A673 (cell line): Measurements from ENCODE around the gene LDB2. TPM values are rescaled to one million over a fixed set of nuclear protein-coding genes. Genes with fewer than 3 reads are reported as not detected.

Experiments used
- BruUV-seq: library from RNA; stranded (reverse); fragments of 400-500 nt; replicated peaks from 2 replicates; lab custom pipeline; 2021; lab: Mats Ljungman, UMichigan
- CTCF ChIA-PET: fragments of 300-600 bp; sonication (Branson Sonifier 250); formaldehyde crosslinking; loops from one replicate; lab custom pipeline; 2022; ENCODE audit warnings: antibody characterized with exemption; lab: Charles Lee
- POLR2A ChIA-PET: fragments of 300-600 bp; sonication (Branson Sonifier 250); formaldehyde crosslinking; loops from one replicate; lab custom pipeline; 2022; ENCODE audit warnings: antibody characterized with exemption; ENCODE audit not compliant: low non-redundant PET; lab: Charles Lee
- DNase-seq: peaks from one replicate; pipeline ENCODE4 v3.0.0-alpha.2; 2015; ENCODE audit warnings: low spot score
- H3K27ac ChIP-seq: fragments of 200-600 bp; sonication (generic); 2 replicates; pipeline ENCODE4 v1.5.1; 2016; ENCODE audit warnings: mixed run types, low read depth, mild to moderate bottlenecking, mixed read lengths, antibody characterized with exemption, low read length; ENCODE audit not compliant: poor library complexity, severe bottlenecking
- H3K27me3 ChIP-seq: fragments of 200-600 bp; sonication (generic); replicated peaks from 2 replicates; pipeline ENCODE4 v1.6.1; 2017; ENCODE audit warnings: mixed run types, low read depth, mild to moderate bottlenecking, mixed read lengths, antibody characterized with exemption, low read length; ENCODE audit not compliant: insufficient read depth, poor library complexity
- H3K36me3 ChIP-seq: fragments of 200-600 bp; sonication (generic); 2 replicates; pipeline ENCODE4 v1.6.1; 2016; ENCODE audit warnings: mixed run types, mild to moderate bottlenecking, mixed read lengths, antibody characterized with exemption, low read length; ENCODE audit not compliant: insufficient read depth, poor library complexity, severe bottlenecking
- H3K4me1 ChIP-seq: fragments of 200-600 bp; sonication (generic); 2 replicates; pipeline ENCODE4 v1.6.1; 2017; ENCODE audit warnings: mixed run types, mild to moderate bottlenecking, mixed read lengths, antibody characterized with exemption, low read length; ENCODE audit not compliant: insufficient read depth, poor library complexity, severe bottlenecking
- H3K4me3 ChIP-seq: fragments of 200-600 bp; sonication (generic); 2 replicates; pipeline ENCODE4 v1.5.1; 2016; ENCODE audit warnings: low read depth, mixed run types, mild to moderate bottlenecking, mixed read lengths, low read length; ENCODE audit not compliant: poor library complexity, severe bottlenecking
- H3K9me3 ChIP-seq: fragments of 200-600 bp; sonication (generic); 2 replicates; pipeline ENCODE4 v1.6.1; 2016; ENCODE audit warnings: mixed run types, low read depth, mild to moderate bottlenecking, mixed read lengths, antibody characterized with exemption, low read length; ENCODE audit not compliant: poor library complexity, severe bottlenecking
- CTCF ChIP-seq: fragments of 300-800, 200-600 bp; sonication (generic); conservative IDR thresholded peaks from 2 replicates; pipeline ENCODE4 v1.5.1; 2017; ENCODE audit warnings: low read depth, mild to moderate bottlenecking, antibody characterized with exemption, low read length, moderate library complexity, mixed read lengths
- EZH2 ChIP-seq: fragments of 200-600 bp; sonication (generic); IDR thresholded peaks from 2 replicates; pipeline ENCODE4 v1.6.1; 2017; ENCODE audit warnings: borderline replicate concordance, low read depth, mild to moderate bottlenecking, mixed read lengths, antibody characterized with exemption, low read length; ENCODE audit not compliant: poor library complexity, severe bottlenecking
- intact Hi-C: fragments of 100-400 bp; cut with micrococcal nuclease; formaldehyde crosslinking; loops from one replicate; pipeline ENCODE4 v1.10.0; 2022; ENCODE audit not compliant: unreplicated experiment
- total RNA-seq: library from RNA; stranded (reverse); gene quantifications from 2 replicates; pipeline ENCODE4 v1.2.3, GENCODE V29; 2021

The LDB2 gene
- total RNA-seq, 1 experiment from 2014 or later: 47.4 TPM

GRCh38 chr4:16655111-16655510 lies 243.3 kb downstream of the LDB2 start:
- no peak for TF ChIP-seq CTCF
- no peak for TF ChIP-seq EZH2
- Histone ChIP-seq H3K36me3 (no peaks in the 10 kb centered on the region), H3K4me3 (no peak overlapping the region), H3K27me3 (no peaks in the 10 kb centered on the region), H3K27ac (no peak overlapping the region), H3K9me3 (no peaks in the 10 kb centered on the region), H3K4me1 (peaks cover 32% of the 10 kb centered on the region)
- no TSS peak for BruUV-seq
- intact Hi-C loops: no loop called here
- CTCF ChIA-PET: no interaction called here
- POLR2A ChIA-PET: no interaction called here
- DNase-seq: no peak

DNA sequence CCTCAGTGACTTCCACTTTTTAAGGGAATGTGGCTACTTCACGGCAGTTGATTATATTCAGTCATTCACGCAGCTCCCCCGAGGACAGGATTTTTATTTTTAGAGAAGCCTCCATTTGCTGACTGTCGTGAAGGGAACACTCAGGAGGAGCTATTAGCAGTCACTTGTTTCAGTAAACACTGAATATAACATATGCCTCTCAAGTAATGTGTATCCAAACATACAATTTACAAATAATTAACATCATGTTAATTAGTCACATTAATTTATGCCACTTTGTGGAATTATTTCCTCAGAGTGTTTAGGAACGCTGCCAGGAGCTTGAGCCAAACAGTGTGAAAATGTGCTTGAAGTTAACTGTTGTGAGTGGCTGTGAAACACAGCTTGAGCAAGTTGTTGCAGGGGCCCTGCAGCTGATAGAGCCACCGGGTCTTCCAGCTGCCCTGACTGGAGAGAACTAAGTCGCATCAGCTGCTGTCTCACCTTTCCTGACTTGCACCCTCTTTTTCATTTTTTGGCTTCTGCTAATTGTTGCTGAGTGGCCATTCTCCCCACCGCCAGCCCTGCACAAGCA lies 245.6 kb downstream of the LDB2 start:
- Histone ChIP-seq H3K27me3 (no peaks in the 10 kb centered on the region), H3K27ac (no peak overlapping the region), H3K36me3 (no peaks in the 10 kb centered on the region), H3K4me3 (no peak overlapping the region), H3K9me3 (no peaks in the 10 kb centered on the region), H3K4me1 (peaks cover 22% of the 10 kb centered on the region)
- DNase-seq: no peak
- CTCF ChIA-PET: no interaction called here
- no TSS peak for BruUV-seq
- intact Hi-C loops: no loop called here
- no peak for TF ChIP-seq EZH2
- no peak for TF ChIP-seq CTCF
- POLR2A ChIA-PET: interaction anchor here (0.6 kb wide), 1 partner anchor 216 kb away, joined by 3 read pairs; no protein-coding TSS in a partner anchor

- BruUV-seq: no TSS peak
These were observed 252.0 kb downstream of the LDB2 start for GRCh38 chr4:16646459-16646858.

More at GRCh38 chr4:16646459-16646858, 252.0 kb downstream of the LDB2 start:
- Histone ChIP-seq H3K27me3 (no peaks in the 10 kb centered on the region), H3K9me3 (no peaks in the 10 kb centered on the region), H3K4me3 (no peak overlapping the region), H3K4me1 (peaks cover 24% of the 10 kb centered on the region), H3K36me3 (no peaks in the 10 kb centered on the region), H3K27ac (no peak overlapping the region)
- CTCF ChIA-PET: no interaction called here
- DNase-seq: no peak
- POLR2A ChIA-PET: no interaction called here
- TF ChIP-seq EZH2 (no peak), CTCF (no peak)
- intact Hi-C loops: loop anchor here (10.0 kb wide), 3 partner anchors 108 to 448 kb away; no protein-coding TSS in a partner anchor
